HG03432 (cell line): ENCODE results near the gene ENPP7.

ENCODE experiments used
- ATAC-seq: cut with Tn5 transposase; IDR thresholded peaks from one replicate; pipeline ENCODE4 v1.9.1; 2021; ENCODE audit warnings: mild to moderate bottlenecking, moderate library complexity; ENCODE audit not compliant: unreplicated experiment

ENPP7 gene

GRCh38 chr17:79702550-79703236, 28.1 kb upstream of the ENPP7 start:
- no peak for ATAC-seq

DNA sequence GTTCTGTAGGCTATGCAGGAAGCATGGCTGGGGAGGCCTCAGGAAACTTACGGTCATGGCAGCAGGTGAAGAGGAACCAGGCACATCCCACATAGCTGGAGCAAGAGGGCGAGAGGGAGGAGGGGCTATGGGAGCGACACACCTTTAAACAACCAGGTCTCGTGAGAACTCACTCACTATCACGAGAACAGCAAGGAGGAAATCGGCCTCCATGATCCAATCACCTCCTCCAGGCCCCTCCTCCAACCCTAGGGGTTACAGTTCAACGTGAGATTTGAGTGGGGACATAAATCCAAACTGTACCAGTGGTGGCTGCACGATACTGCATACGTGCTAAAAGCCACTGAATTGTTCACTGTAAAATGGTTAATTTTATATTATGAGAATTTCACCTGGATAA, 26.1 kb upstream of the ENPP7 start:
- ATAC-seq: no peak

DNA sequence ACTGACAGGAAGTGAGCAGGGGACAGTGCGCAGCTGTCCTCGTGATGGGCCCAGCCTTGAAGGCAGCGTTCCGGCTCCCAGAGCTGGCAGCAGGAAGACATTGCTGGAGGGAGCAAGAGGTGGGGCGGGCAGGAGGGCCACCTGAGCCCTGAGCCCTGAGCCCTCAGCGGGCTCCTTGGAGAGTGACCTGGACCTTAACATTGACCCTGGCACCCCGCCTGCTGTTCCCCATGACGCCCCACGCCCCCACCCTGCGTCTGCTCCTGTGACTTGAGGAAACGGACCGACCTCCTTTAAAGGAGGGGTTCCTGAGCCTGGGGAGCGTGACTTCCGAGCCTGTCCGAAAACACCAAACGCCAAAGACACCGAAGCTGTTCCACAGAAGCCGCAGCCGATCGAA, 25.1 kb upstream of the ENPP7 start:
- ATAC-seq: no peak

DNA sequence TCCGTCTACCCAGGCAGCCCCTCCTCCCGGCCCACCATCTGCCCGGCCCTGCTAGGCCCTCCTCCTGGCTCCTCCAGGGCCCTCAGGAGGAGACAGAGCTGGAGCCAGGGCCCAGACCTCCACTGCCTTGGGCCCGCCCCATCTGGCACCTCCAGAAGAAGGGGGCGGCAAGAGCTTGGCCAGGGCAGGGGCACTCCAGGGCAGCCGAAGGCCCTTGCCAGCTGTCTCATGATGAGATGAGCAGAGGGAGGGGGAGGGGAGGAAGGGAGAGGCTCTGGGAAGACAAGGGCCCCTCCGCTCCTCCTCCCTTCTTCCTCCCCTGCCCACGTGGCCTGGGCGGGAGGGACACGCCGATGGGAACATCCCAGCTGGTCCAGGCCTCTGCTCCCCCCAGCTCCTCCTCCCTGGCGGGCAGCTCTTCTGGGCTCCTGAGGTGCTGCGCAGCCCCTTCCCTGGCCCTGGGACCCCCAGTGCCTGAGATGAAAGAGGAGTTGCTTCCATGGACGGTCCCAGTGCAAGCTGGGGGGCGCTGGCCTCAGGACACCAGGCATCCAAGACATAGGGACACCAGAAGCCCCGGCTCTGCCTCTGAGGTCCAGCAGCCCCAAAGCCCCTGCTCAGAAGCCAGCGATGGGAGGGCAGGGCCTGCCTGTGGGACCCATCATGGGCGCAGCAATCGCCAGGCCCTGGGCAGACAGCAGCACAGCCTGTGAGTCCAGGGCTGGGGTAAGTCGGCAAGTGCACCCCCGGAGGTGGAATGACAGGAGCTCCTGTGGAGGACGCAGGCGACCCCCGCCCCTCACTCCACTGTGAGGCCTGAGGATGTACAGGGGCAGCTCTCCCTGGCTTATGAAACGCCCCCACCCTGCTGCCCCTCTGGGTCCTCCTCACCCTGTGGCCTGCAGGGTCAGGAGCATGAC, 23.6 kb upstream of the ENPP7 start:
- no peak for ATAC-seq

DNA sequence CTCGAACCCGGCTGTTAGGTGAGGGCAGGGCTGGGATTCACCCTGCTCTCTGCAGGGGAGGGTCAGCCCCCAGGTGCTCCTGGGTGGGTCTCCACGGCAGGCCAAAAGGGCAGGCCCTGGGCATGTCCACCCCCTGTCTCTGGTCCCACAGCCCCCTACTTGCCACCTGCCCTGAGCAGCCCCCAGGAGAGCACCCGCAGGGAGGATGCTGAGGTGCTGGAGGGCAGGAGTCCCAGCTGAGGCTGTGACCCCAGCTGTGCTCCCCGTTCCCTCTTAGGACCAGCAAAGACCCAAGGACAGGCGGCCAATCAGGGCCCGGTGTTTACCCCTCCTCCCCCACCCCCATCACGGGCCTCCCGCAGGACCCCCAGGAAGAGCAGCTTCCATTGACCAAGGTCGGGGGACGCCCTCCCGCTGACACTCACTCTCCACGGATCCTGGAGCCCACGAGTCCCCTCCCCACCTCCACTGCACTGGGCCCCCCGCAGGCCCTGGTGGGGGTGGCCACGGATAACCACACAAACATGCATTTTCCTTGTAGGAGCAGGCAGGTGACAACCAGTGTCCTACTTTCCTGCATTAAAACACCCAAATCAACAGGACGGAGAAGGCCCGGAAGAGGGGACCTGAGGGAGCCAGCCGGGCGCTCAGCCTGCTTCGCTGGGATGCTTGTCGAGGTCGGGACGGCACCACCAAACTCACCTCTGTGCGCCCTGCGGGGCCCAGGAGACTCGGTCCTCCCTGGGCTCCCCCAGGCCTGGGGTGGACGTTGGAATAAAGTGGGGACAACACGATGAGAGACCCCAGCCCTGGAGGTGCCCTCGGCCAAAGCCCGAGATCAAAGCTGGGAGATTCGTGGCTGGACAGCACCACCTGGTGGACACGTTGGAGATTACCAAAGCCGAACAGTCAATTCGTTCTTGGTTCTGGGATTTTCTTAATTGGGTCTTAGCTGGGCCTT, 22.5 kb upstream of the ENPP7 start:
- ATAC-seq: no peak

DNA sequence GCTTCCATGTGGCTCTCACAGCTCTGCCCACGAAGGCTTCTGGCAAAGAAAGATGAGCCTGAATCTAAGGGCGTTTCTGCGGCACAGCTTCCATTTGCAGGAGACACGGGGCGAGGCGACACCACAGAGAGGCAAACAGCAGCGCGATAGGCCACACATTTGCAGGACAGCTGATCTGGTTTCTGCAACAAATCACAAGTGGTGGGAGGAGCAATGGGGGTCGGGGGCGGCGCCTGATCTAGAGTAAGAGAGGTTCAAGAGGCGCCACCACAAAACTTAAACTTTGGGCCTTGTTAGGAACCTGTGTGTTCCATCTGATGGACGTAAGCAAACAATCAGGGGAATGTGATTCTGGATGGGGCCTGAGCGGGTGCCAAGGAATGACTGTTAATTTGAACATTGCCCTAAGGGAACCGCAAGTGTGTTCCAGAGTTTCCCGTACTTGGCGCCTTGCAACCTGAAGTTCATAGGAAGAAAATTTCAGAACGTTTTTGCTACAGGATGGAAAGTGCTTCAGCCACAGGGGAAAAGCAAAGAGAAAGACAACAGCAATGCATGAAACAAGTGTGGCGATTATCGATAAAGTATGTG, 18.9 kb upstream of the ENPP7 start:
- ATAC-seq: no peak

DNA sequence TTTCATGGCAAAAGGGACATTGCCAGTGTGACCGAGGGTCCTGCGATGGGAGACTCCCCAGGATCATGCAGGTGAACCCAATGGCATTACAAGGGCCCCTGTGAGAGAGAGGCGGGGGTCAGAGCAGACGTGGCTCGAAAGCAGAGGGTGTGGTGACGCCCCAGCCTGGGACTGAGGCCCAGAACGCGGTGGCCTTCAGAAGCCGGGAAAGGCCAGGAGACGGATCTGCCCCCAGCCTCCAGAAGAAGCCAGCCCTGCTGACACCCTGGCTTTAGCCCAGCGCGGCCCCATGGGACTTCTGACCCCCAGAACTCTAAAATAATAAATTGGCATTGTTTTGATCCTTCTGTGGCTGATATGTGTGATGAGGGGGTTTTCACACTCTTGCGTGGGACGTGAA, 17.4 kb upstream of the ENPP7 start:
- no peak for ATAC-seq

DNA sequence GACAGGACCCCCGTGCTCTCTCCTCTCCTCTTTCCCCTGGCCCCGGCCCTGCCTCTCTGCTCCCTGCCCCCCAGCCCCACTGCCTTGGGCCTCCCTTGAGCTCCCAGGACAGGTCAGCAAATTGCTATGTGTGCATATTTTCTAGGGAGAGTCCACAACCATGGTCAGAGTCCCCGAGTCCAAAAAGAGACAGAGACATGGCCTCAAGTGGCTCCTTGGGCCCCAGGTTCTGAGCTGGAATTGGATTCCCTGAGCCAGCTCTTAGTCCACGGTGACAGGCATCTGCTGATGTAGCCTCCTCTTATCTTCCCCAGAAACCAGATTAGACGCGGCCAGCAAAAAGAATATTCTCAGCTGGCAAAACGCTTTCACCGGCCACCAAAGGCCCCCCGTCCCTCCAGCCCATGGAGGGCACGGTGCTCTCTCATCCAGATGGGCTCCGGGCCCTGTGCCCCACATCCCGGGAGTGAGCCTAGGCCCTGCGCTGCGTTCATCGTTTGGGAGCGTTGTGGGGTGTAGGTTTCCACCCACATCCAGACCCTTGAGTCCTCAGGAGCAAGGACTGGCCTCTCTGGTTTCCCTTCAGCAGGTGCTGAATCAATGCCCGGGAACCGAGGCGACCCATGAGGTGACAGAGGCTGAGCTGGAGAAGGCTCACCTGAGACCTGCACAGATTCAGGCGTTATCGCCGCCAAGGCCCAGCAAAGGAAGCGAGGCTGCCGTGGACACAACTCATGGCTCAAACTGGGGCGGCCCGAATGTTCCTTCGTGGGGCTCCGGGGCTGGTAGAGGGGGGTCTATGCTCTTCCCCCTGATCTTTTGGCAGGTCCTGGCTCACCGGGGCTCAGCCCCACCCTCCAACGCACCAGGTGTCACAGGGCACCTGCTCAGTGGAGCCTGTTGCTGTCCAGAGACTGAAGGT, 16.3 kb upstream of the ENPP7 start:
- no peak for ATAC-seq

DNA sequence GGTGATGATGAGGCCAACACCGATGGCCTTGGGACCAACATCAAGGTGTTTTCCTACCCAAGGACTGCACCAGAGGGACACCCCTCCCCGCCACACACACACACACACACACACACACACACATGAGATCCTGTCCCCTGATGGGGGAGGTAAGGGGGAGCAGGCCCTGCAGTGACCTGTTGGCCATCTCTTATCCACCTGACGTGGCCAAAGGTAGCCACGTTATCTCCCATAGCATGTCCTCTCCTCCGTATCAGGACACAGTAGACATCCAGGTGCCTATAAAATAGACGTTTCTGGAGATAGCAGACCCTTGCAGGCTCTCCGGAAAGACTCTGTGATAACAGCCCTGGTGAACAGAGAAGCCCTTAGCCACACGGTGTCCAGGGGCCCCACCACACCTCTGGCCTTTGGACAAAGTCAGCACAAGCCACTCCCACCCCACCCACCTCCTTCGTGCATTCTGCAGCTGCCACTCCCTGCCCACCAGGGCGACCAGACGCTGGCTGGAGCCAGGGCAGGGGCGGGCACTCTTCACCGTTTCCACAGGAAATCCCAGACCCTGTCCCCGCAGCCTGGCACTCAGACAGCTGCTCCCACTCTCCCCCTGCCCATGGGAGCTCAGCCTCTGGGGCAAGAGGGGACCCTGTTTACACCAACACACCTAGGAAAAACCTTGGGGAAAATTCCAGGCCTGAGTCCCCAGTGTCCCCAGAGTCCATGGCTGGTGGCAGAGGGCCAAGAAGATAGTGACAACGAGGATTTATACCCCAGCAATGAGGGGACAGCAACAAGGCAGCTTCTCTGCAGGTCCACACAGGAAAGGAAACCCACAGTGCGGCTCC, 15.4 kb upstream of the ENPP7 start:
- ATAC-seq: no peak

DNA sequence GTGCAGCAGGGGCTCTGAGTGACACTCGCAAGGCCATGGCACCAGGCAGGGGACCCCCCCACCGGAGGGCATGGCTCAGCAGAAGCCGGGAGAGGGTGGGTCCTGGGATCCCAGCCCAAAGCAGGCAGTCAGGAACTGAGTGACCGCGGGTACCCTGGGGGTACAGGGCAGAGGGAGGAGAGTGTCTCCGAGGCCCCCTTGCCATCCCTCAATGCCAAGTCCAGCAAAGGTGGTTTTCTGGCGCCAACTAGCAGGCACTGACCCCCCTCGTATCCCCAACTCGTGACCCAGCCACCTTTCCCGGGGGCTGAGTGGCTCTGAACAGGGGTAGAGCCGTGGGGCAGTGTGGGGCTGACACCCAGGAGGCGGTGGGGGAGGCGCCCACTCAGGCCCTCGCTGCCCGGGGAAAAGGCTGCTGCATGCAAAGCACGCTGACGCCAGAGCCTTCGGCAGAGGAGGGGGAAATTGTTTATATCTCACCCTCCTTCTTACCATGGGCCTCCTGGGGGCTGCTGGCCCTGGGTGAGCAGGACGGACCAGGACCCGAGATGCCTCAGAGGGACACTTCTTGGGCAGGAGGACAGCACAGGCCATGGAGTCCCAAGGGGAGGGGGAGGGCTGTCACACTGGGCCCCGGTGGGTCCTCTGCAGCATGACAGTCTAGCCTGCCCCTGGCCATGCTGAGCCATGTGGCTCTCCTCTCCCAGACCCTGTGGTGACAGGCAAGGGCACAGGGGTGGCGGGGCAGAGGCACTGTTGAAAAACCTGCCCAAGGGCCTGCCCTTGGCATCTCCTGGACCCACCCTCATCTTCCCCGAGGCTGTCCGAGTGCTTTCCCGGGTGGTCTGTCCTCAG, 14.6 kb upstream of the ENPP7 start:
- ATAC-seq: no peak

- ATAC-seq: no peak
Measured at GRCh38 chr17:79720705-79721292, 9.9 kb upstream of the ENPP7 start.

- no peak for ATAC-seq
Measured at GRCh38 chr17:79721993-79722671, 8.6 kb upstream of the ENPP7 start.

DNA sequence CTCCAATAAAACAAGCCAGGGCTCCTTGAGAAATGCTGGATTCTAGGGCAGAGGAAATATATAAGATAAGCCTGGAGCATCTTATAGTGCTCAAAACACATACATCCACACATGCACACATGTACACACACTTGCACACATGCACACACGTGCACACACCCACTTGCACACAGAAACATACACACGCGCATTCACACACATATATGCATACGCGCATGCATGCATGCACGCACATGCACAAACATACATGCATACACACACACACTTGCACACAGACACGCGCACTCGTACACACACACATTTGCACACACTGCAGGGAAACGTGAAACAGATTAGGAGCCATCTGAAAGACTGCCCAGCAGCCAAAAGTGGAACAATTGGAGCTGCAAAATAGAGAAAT, 8.0 kb upstream of the ENPP7 start:
- ATAC-seq: no peak

DNA sequence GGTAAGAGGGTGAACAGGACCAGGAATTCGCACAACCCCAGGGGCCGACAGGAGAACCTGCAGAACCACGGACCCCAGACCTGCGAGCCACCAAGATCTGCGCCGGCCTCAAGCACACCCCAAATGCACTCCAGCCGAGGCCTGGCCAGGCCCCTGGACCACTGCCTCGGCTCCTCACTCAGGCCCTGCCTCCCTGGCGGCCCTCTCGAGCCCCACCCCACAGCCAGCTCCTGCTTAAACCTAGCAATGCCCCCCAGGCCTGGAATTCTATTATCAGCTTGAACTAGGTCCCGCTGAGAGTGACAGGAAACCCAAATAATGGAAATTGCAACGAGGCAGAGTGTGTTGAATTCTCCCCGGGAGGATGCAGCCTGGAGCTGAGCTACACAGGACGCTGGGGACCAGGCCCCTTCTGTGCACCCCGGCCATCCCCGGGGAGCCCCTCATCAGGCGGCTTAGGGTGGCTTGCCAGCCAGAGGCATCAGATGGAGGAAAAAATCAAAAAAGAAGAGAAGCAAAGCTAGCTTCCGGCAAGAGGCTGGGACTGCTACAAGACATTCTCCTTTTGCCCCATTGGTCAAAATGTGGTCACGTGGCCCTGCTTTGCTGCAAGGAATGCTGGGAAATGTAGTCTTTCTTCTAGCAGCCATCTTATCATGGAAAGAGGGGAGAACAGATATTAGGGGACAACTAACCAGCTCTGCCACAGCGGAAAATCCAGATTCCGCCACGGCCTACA, 2.4 kb upstream of the ENPP7 start:
- no peak for ATAC-seq

DNA sequence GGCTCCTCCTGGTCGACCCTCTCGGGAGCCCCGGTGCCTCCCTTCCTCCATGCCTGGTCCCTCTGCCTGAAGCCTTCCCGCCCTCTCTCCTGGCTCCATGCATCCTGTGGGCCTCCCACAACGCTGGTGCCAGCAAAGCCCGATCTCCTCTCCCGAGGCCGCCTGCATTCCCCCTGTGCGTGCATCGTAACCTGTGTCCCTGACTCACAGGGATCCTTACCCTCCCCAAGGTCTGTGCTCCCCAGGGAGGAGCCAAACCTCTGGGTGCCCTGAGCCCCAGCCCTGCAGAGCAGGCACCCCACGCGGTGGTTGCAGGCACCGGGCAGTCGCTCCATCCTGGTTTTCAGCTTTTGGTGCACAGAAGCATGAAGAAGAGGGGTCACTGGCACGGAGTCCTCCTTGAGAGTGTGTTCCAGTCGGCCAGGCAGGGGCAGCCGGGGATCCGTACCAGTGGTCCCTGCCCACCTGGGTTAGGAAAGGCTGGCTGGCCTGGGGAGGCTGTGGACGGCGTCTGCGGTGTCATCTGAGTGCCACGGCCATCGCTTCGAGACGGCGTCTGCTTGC, 1.8 kb upstream of the ENPP7 start:
- no peak for ATAC-seq

- no peak for ATAC-seq
Measured at GRCh38 chr17:79729761-79730160, 982 bp upstream of the ENPP7 start.
